Stimulated activated CD8-positive, alpha-beta memory T cell treated with anti-CD3 and anti-CD28 coated beads, Interleukin-15, amount 100 ng/mL, for 48 hours (primary cell): ENCODE results near the gene ETV1.
A peak's percentile ranks its signal among the peaks of the same experiment; 100 is the strongest.

Source experiments
- DNase-seq, 2 donors: peaks; one replicate each; pipeline ENCODE4 v3.0.0-alpha.2; 2020; ENCODE audit warnings: low read depth in 2 of 2

Gene ETV1

GRCh38 chr7:13879994-13880686 lies 109.3 kb downstream of the ETV1 start:
- DNase-seq, result no peak

DNA sequence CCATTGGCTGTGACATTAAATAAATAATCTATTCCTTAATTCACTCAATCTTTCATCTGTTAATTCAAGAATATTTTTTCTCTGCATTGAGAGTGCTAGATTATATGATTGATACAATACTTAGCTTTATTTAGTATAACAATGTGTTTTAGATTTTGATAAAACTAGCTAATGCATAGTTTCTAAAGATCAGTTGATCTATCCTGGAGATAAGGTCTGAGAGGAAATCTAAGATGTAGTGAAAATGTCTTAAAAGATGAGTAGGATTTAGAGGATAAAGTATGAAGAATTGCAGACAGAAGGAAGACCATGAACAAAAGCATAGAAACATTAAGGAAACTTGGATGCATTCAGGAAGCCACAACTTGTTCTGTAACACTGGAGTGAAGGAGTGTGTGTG lies 110.3 kb downstream of the ETV1 start:
- no peak for DNase-seq

GRCh38 chr7:13878154-13878553 lies 111.3 kb downstream of the ETV1 start:
- DNase-seq, result no peak

GRCh38 chr7:13875496-13876074 lies 113.9 kb downstream of the ETV1 start:
- DNase-seq, result no peak

DNA sequence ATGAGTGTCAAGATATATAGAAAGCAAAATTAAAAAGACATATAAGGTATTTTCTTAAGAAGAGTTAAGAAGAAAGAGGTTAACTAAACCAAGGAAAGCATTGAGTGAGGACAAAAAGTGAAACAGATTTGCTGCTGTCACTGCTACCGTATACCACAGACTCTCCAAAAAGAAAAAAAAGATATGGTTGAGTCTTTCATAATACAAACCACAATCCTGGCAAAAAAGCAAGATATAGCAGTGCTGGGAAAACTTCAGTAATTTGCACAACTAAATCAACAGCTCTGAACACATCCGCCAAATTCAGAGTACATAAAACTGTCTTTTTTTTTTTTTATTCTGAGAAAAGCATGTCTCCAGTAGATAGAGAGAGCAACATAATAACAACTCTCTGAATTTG lies 114.7 kb downstream of the ETV1 start:
- no peak for DNase-seq

GRCh38 chr7:13872709-13873108 lies 116.8 kb downstream of the ETV1 start:
- no peak for DNase-seq

GRCh38 chr7:13871008-13871407 lies 118.5 kb downstream of the ETV1 start:
- DNase-seq, result no peak

- no peak for DNase-seq
These were observed 128.7 kb downstream of the ETV1 start for GRCh38 chr7:13860734-13861133.

- DNase-seq, result no peak
These were observed 133.5 kb downstream of the ETV1 start for GRCh38 chr7:13856012-13856411.

DNA sequence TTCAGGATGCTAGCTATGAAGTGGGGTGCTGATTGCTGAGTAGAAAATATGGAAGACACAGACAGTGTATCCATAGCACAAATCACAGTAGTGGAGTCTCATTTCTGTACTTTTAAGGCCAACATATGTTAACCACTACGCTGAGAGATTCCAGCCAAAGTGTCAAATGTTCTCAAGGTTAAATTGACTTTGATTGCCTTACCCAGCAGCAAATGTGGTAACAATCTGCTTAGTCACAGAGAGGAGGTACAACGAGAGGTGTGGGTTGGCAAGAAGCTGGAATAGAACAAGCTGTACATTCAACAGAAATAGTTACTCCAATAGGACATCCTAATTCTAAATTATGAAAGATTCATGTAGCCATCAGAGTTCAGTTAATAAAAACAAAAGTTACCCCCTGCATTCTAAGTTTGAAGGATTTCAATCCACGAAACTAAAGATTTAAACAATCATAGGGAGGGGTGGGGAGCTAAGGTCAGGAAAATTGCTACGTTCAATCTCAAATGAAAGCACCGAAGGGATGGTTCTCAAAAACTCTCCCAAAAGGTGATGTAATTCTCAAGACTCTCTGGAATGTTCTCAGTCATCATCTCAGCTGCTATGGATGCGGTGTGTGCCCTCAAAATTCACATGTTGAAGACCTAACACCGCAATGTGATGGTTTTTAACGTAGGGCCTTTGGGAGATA lies 137.0 kb downstream of the ETV1 start:
- no peak for DNase-seq

DNA sequence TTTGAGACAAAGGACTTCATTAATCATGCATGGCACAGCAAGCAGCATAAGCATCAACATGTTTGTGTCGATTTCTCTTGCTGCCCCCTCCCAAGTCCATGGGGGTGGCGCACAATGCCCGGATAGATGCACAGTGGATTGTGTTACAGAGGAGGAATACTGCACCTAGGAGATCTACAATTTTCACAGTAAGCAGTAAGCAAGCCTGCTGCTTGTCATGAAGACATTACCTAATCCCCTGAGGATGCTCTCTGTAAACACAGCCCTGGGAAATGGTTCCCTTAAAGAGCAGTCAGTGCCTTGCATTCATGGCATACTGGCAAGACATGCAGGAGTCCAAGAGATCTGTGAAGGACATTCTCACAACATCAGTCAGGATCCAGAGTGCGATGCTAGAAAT lies 137.7 kb downstream of the ETV1 start:
- no peak for DNase-seq

DNA sequence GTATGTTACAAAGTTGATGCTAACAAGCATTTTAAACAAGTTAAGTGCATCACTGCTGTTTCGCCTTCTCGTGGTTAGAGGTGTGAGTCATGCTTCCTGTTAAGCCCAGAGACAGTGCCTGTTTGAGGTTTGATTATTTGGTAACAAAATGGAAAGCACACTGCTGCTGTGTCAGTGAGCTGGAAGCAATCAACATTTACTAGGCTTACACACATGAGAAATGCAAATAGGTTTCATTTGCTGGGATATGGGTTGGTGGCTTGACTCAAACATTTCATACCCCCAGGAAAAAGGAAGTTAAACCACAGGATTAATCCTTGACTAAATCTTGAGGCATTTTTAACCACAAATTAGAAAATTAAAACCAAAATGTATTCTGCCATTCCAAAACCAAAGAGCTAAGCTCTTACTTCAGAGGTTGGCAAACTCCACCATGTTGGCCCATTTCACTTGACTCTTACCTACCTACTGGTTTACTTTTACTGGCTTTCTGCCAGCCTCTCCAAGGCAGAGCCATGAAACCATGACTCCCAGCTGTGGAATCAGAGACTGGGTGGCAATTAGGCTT lies 139.2 kb downstream of the ETV1 start:
- DNase-seq, result peak; percentile 14 to 43

DNA sequence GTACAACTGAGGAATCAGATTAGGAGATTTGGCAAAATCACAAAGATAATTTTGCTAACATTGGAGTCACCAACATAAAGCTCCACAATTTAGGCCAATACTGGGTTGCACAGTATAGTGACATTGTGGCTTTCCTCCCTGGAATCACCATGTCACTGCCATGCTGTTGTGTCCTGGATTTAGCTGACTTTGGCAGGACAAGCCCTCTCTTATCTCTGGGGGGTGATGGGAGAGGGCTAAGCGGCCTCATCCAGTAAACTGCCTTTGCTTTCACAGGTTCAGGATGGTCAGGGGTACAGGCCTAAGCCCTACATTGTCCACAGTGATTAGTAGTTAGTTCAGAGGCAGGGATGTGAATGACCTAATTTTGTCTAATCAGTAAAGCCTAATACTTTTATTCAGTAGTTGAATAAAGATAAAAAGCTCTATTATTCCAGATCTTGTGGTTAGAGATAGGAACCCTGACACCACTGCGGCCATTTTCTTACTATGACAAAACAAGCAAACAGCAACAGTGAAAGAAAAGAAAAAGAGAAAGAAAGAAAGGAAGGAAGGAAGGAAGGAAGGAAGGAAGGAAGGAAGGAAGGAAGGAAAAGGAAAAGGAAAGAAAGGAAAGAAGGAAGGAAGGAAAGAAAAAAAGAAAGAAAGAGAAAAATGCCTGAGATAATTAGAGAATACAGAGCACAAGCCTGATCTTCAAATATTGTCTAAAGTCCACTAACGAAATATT lies 140.1 kb downstream of the ETV1 start:
- no peak for DNase-seq

DNA sequence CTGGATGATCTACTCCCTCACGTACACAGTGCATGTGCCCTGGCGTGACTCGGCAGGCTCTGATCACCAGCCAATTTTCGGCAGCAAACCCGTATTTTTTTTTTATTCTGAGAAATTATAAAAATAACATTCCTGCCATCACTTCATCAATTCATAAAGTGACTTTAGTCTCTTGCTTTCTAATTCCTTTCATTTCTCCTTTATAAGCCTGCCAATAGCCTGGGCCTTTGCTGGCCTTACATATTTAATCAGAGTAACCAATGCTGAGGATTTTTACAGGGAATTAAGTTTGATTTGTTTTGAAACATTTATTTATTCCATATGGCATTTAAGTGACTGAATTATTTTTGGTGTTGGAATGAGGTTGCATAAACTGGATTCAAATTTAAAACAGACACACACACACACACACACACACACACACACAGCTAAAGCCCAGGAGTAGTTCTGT lies 140.8 kb downstream of the ETV1 start:
- DNase-seq, result no peak

GRCh38 chr7:13846386-13846785 lies 143.1 kb downstream of the ETV1 start:
- DNase-seq, result no peak

DNA sequence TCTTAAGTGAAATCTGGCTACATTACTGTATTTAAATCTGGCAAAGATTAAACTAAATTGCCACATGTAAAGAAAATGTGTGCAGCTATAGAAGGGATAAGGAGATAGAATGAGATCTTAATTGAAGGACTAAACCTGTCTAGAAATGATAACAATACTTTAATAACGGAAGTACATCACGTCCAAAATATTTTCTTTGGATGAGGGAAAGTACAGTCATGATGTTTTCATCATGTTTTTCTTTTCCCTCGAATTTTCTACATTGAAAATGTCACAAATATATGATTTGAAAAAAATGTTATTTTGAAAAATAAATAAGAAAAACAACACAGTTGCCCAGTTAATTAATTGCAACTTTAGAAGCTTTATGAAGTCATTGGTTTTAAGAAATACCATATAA lies 143.9 kb downstream of the ETV1 start:
- DNase-seq, result no peak

DNA sequence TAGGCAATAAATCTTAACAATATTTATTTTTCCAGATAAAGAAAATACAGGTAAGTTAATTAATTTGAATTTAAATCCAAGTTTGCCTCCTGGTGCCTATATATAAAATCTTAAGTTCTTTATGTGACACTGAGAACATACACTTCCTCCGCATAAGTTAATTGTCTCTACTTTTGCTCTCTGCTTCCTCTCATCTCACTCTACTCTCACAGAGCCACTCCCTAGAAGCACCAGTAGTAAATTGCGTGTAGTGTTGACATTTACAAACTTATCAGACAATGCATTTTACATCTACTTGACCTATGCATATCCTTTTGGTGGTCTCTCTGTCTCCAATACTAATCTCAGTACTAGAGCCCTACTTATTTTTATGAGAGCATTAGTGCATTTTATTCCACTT lies 144.5 kb downstream of the ETV1 start:
- no peak for DNase-seq

GRCh38 chr7:13841284-13841683 lies 148.2 kb downstream of the ETV1 start:
- no peak for DNase-seq
